Pulmonary artery endothelial cell (primary cell): Measurements from ENCODE around the gene NBAS. TPM values are rescaled to one million over a fixed set of nuclear protein-coding genes. Genes with fewer than 3 reads are reported as not detected.
"Not testable (repeated sequence)": the region's sequence is repeated elsewhere in the genome, so short reads cannot be mapped to it uniquely, and the experiment has no call there.

Experiments used
- DNase-seq: peaks from one replicate; pipeline ENCODE4 v3.0.0-alpha.2; 2011; ENCODE audit warnings: low read depth, low spot score
- total RNA-seq: library from RNA; depleted of rRNA; stranded (reverse); fragments of >200 nt; gene quantifications from 2 replicates; pipeline ENCODE4 v1.2.3, GENCODE V29; 2014

Gene NBAS
- total RNA-seq, 1 donor from 2014 or later: 75.8 TPM

GRCh38 chr2:15560140-15560987, 770 bp downstream of the NBAS start:
- no peak for DNase-seq

- DNase-seq: no peak
These were observed 1.6 kb downstream of the NBAS start for GRCh38 chr2:15559379-15560139.

- DNase-seq: no peak
These were observed 3.2 kb downstream of the NBAS start for GRCh38 chr2:15557887-15558311.

- DNase-seq: no peak
These were observed 4.7 kb downstream of the NBAS start for GRCh38 chr2:15556311-15556930.

- no peak for DNase-seq
These were observed 5.4 kb downstream of the NBAS start for GRCh38 chr2:15555760-15556193.

- no peak for DNase-seq
These were observed 6.5 kb downstream of the NBAS start for GRCh38 chr2:15554525-15555218.

- DNase-seq: no peak
These were observed 7.2 kb downstream of the NBAS start for GRCh38 chr2:15553951-15554350.

GRCh38 chr2:15553519-15553918, 7.6 kb downstream of the NBAS start:
- DNase-seq: no peak

- DNase-seq: no peak
These were observed 12.2 kb downstream of the NBAS start for GRCh38 chr2:15548974-15549373.

GRCh38 chr2:15547115-15547876, 13.8 kb downstream of the NBAS start:
- no peak for DNase-seq

GRCh38 chr2:15546297-15547098, 14.6 kb downstream of the NBAS start:
- DNase-seq: no peak

- DNase-seq: no peak
These were observed 16.9 kb downstream of the NBAS start for GRCh38 chr2:15544227-15544626.

GRCh38 chr2:15543541-15543940, 17.6 kb downstream of the NBAS start:
- DNase-seq: no peak

- no peak for DNase-seq
These were observed 18.1 kb downstream of the NBAS start for GRCh38 chr2:15543053-15543452.

GRCh38 chr2:15542269-15542668, 18.9 kb downstream of the NBAS start:
- not testable (repeated sequence) for DNase-seq

GRCh38 chr2:15540523-15540922, 20.6 kb downstream of the NBAS start:
- not testable (repeated sequence) for DNase-seq

GRCh38 chr2:15539999-15540398, 21.1 kb downstream of the NBAS start:
- no peak for DNase-seq

- DNase-seq: no peak
These were observed 22.3 kb downstream of the NBAS start for GRCh38 chr2:15538792-15539191.

- no peak for DNase-seq
These were observed 27.2 kb downstream of the NBAS start for GRCh38 chr2:15533860-15534480.
